BLaER1 treated with 17β-estradiol and CSF1 and Interleukin-3, amounts not matched to agents 10 nM and 100 nM (cell line): Measurements from ENCODE around the gene NFAM1.

Source experiments
- H3K27ac ChIP-seq, 11 experiments: shearing (Covaris generic); formaldehyde crosslinking; 2 replicates each; pipeline ENCODE4 v1.8.1; 2022
- H3K27me3 ChIP-seq, 11 experiments: shearing (Covaris generic); formaldehyde crosslinking; 2 replicates each; pipeline ENCODE4 v1.8.1; 2022
- H3K36me3 ChIP-seq, 11 experiments: shearing (Covaris generic); formaldehyde crosslinking; 2 replicates each; pipeline ENCODE4 v1.8.1; 2022
- H3K4me1 ChIP-seq, 10 experiments: shearing (Covaris generic); formaldehyde crosslinking; 2 replicates each; pipeline ENCODE4 v1.8.1; 2022
- H3K4me2 ChIP-seq, 11 experiments: shearing (Covaris generic); formaldehyde crosslinking; 2 replicates each; pipeline ENCODE4 v1.8.1; 2022
- H3K4me3 ChIP-seq, 10 experiments: shearing (Covaris generic); formaldehyde crosslinking; 2 replicates each; pipeline ENCODE4 v1.8.1; 2022
- H3K9ac ChIP-seq, 11 experiments: shearing (Covaris generic); formaldehyde crosslinking; 2 replicates each; pipeline ENCODE4 v1.8.1; 2022
- H3K9me3 ChIP-seq, 11 experiments: shearing (Covaris generic); formaldehyde crosslinking; replicated peaks in 1 of 11; 2 replicates each; pipeline ENCODE4 v1.8.1; 2022
- H4K20me1 ChIP-seq, 11 experiments: shearing (Covaris generic); formaldehyde crosslinking; 2 replicates each; pipeline ENCODE4 v1.8.1; 2022
- Cebpa-rat ChIP-seq, 11 experiments: shearing (Covaris generic); IDR thresholded peaks; 2 replicates each; pipeline ENCODE4 v1.8.1; 2022

Gene NFAM1

DNA sequence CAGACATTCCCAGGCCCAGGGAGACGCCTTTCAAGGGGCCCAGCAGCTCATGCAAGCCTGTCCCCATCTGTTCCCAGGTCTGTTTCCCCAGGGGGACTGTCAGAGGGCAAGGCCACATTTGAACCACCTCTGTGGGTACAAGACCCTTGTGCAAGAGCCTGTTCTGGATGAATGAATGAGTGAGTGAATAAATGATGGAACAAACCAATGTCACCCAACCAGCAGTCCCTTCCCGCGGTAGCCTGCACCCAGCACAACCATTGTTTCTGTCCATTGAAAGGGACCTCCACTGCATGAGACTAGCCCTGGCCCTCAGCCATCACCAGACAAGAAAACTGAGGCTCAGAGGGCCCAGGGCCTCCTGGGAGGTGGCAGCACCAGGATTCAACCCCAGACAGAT is 92.1 kb downstream of the NFAM1 start:
- Histone ChIP-seq H3K36me3 (no peaks in the 10 kb centered on the region), H4K20me1 (peaks cover 0 to 47% (median 6%) of the 10 kb centered on the region in 11 experiments; a peak in 8 of 22 replicates), H3K9ac (no peak overlapping the region), H3K4me1 (peaks cover 10 to 89% (median 72%) of the 10 kb centered on the region in 10 experiments), H3K9me3 (no peaks in the 10 kb centered on the region), H3K4me3 (no peak overlapping the region), H3K27ac (no peak overlapping the region), H3K4me2 (peak overlapping the region in 8 of 11 experiments; percentile 8 to 94 (median 78); a peak in 8 of 22 replicates), H3K27me3 (peaks cover 0 to 69% (median 6%) of the 10 kb centered on the region in 11 experiments; a peak in 10 of 22 replicates)
- TF ChIP-seq Cebpa-rat (IDR thresholded peaks at IDR 0.05): no peak

- H3K9ac ChIP-seq: peak overlapping the region in 7 of 11 experiments; percentile 20 to 62 (median 58); a peak in 13 of 22 replicates
- H3K27me3 ChIP-seq: peaks cover 0 to 59% (median 6%) of the 10 kb centered on the region in 11 experiments; a peak in 10 of 22 replicates
- TF ChIP-seq Cebpa-rat (IDR thresholded peaks at IDR 0.05): no peak
- H3K4me1 ChIP-seq: peaks cover 10 to 87% (median 72%) of the 10 kb centered on the region in 10 experiments
- no peaks in the 10 kb centered on the region for H3K36me3 ChIP-seq
- peak overlapping the region in 1 of 10 experiments; percentile 29; a peak in 1 of 20 replicates for H3K4me3 ChIP-seq
- peak overlapping the region in 6 of 11 experiments; percentile 5 to 57 (median 33); a peak in 6 of 22 replicates for H3K27ac ChIP-seq
- no peaks in the 10 kb centered on the region for H3K9me3 ChIP-seq
- peak overlapping the region; percentile 23 to 94 (median 76) for H3K4me2 ChIP-seq
- peaks cover 0 to 50% (median 6%) of the 10 kb centered on the region in 11 experiments; a peak in 11 of 22 replicates for H4K20me1 ChIP-seq
Observed at GRCh38 chr22:42338479-42338878, 93.7 kb downstream of the NFAM1 start.

GRCh38 chr22:42337356-42337755 is 94.8 kb downstream of the NFAM1 start:
- peak overlapping the region in 2 of 11 experiments; percentile 12 to 57; a peak in 1 of 22 replicates for H3K27ac ChIP-seq
- no peak for TF ChIP-seq Cebpa-rat (IDR thresholded peaks at IDR 0.05)
- H3K9me3 ChIP-seq: no peaks in the 10 kb centered on the region
- H3K4me2 ChIP-seq: peak overlapping the region in 9 of 11 experiments; percentile 54 to 94 (median 81); a peak in 17 of 22 replicates
- H3K36me3 ChIP-seq: no peaks in the 10 kb centered on the region
- H3K27me3 ChIP-seq: peaks cover 0 to 50% (median 6%) of the 10 kb centered on the region in 11 experiments; a peak in 10 of 22 replicates
- H3K9ac ChIP-seq: peak overlapping the region in 5 of 11 experiments; percentile 46 to 62 (median 60); a peak in 6 of 22 replicates
- H3K4me3 ChIP-seq: peak overlapping the region in 1 of 10 experiments; percentile 29; a peak in 1 of 20 replicates
- H3K4me1 ChIP-seq: peaks cover 7 to 88% (median 64%) of the 10 kb centered on the region in 10 experiments
- H4K20me1 ChIP-seq: peaks cover 0 to 58% (median 18%) of the 10 kb centered on the region in 11 experiments; a peak in 12 of 22 replicates

- H3K4me3 ChIP-seq: no peak overlapping the region
- H3K9me3 ChIP-seq: no peaks in the 10 kb centered on the region
- TF ChIP-seq Cebpa-rat (IDR thresholded peaks at IDR 0.05): peak in 5 of 11 experiments; percentile 14 to 70 (median 52); a peak in 4 of 22 replicates
- peaks cover 7 to 88% (median 64%) of the 10 kb centered on the region in 10 experiments for H3K4me1 ChIP-seq
- no peaks in the 10 kb centered on the region for H3K36me3 ChIP-seq
- H3K27ac ChIP-seq: no peak overlapping the region
- H3K9ac ChIP-seq: peak overlapping the region in 1 of 11 experiments; percentile 29; a peak in 1 of 22 replicates
- peaks cover 0 to 44% (median 6%) of the 10 kb centered on the region in 11 experiments; a peak in 10 of 22 replicates for H3K27me3 ChIP-seq
- peaks cover 0 to 65% (median 24%) of the 10 kb centered on the region in 11 experiments; a peak in 17 of 22 replicates for H4K20me1 ChIP-seq
- peak overlapping the region in 9 of 11 experiments; percentile 18 to 94 (median 81); a peak in 16 of 22 replicates for H3K4me2 ChIP-seq
Observed at GRCh38 chr22:42336527-42337227, 95.5 kb downstream of the NFAM1 start.

- peaks cover 0 to 72% (median 24%) of the 10 kb centered on the region in 11 experiments; a peak in 16 of 22 replicates for H4K20me1 ChIP-seq
- H3K36me3 ChIP-seq: no peaks in the 10 kb centered on the region
- H3K9ac ChIP-seq: 0 out of 22 replicates have a peak overlapping the region, but pooled peaks of 1 of the 11 experiments have one; percentile 14
- TF ChIP-seq Cebpa-rat (IDR thresholded peaks at IDR 0.05): no peak
- H3K27ac ChIP-seq: no peak overlapping the region
- peak overlapping the region in 5 of 11 experiments; percentile 9 to 84 (median 34); a peak in 5 of 22 replicates for H3K4me2 ChIP-seq
- no peak overlapping the region for H3K4me3 ChIP-seq
- peaks cover 10 to 88% (median 65%) of the 10 kb centered on the region in 10 experiments for H3K4me1 ChIP-seq
- no peaks in the 10 kb centered on the region for H3K9me3 ChIP-seq
- H3K27me3 ChIP-seq: peaks cover 0 to 46% (median under 1%) of the 10 kb centered on the region in 11 experiments; a peak in 9 of 22 replicates
Observed at GRCh38 chr22:42335839-42336378, 96.3 kb downstream of the NFAM1 start.

GRCh38 chr22:42334875-42335512 is 97.2 kb downstream of the NFAM1 start:
- Histone ChIP-seq H3K9ac (no peak overlapping the region), H3K9me3 (no peaks in the 10 kb centered on the region)
- no peak for TF ChIP-seq Cebpa-rat (IDR thresholded peaks at IDR 0.05)

DNA sequence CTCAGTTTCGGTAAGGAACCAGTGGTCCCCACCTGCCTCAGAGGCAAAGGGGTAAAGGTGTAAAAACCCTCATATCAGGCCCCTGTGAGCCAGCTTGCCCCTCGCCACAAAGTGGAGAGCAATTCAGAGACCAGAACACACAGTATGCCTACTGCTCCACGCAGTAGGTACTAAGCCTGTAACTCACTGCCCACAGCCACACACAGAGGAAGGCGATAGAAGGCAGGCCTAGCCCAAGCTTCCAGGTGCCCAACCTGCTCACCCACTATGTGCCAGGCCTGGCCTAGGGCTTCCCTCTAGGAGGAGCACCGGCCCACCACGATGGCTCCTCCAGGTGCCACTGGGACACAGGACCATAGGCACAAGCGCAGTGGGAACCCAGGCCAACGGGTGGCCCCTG is 98.7 kb downstream of the NFAM1 start:
- no peak overlapping the region for H3K4me3 ChIP-seq
- no peak overlapping the region for H3K27ac ChIP-seq
- H3K36me3 ChIP-seq: no peaks in the 10 kb centered on the region
- peaks cover 0 to 31% (median 0%) of the 10 kb centered on the region in 11 experiments; a peak in 6 of 22 replicates for H3K27me3 ChIP-seq
- peaks cover 18 to 90% (median 68%) of the 10 kb centered on the region in 10 experiments for H3K4me1 ChIP-seq
- no peak overlapping the region for H3K9ac ChIP-seq
- no peaks in the 10 kb centered on the region for H3K9me3 ChIP-seq
- no peak overlapping the region for H3K4me2 ChIP-seq
- peaks cover 0 to 79% (median 40%) of the 10 kb centered on the region in 11 experiments; a peak in 16 of 22 replicates for H4K20me1 ChIP-seq
- TF ChIP-seq Cebpa-rat (IDR thresholded peaks at IDR 0.05): no peak

More at GRCh38 chr22:42334875-42335512, 97.2 kb downstream of the NFAM1 start:
- peaks cover 0 to 77% (median 30%) of the 10 kb centered on the region in 11 experiments; a peak in 16 of 22 replicates for H4K20me1 ChIP-seq
- H3K4me1 ChIP-seq: peaks cover 15 to 90% (median 68%) of the 10 kb centered on the region in 10 experiments
- peak overlapping the region in 4 of 11 experiments; percentile 7 to 81 (median 22); a peak in 4 of 22 replicates for H3K4me2 ChIP-seq
- peaks cover 0 to 43% (median 0%) of the 10 kb centered on the region in 11 experiments; a peak in 6 of 22 replicates for H3K27me3 ChIP-seq
- H3K36me3 ChIP-seq: no peaks in the 10 kb centered on the region
- no peak overlapping the region for H3K4me3 ChIP-seq
- no peak overlapping the region for H3K27ac ChIP-seq

DNA sequence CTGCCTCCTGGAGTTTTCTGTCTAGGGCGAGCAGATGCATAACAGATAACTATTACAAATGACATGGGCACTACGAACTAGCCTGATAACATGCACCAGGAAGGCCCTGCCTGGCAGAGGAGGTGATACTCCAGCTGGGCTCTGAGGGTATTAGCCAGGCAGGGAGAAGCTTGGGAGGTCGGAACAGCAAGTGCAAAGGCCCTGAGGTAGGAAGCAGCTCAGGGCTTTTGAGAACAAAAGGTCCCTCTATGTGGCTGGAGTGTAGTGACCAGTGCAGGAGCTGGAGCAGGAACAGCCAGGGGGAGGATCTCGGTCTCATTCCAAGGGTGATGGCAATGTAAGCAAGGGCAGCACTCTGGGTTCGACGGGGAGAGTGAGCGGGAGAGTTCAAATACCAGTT is 100.1 kb downstream of the NFAM1 start:
- peaks cover 0 to 19% (median 0%) of the 10 kb centered on the region in 11 experiments; a peak in 6 of 22 replicates for H3K27me3 ChIP-seq
- H3K4me2 ChIP-seq: peak overlapping the region in 8 of 11 experiments; percentile 53 to 94 (median 81); a peak in 10 of 22 replicates
- H3K9ac ChIP-seq: no peak overlapping the region
- H3K9me3 ChIP-seq: no peaks in the 10 kb centered on the region
- TF ChIP-seq Cebpa-rat (IDR thresholded peaks at IDR 0.05): no peak
- no peak overlapping the region for H3K27ac ChIP-seq
- H3K4me1 ChIP-seq: peaks cover 26 to 90% (median 68%) of the 10 kb centered on the region in 10 experiments
- H3K4me3 ChIP-seq: no peak overlapping the region
- no peaks in the 10 kb centered on the region for H3K36me3 ChIP-seq
- peaks cover 0 to 89% (median 48%) of the 10 kb centered on the region in 11 experiments; a peak in 16 of 22 replicates for H4K20me1 ChIP-seq
